ENCODE measurements around the gene RAB1B. TPM values are rescaled to one million over a fixed set of nuclear protein-coding genes. Genes with fewer than 3 reads are reported as not detected.
A peak's percentile ranks its signal among the peaks of the same experiment; 100 is the strongest.

Gene RAB1B
- total and polyA plus RNA-seq, 9 donors, result 54.6 to 140 (median 119) TPM

GRCh38 chr11:66284526-66285078 lies 16.2 kb downstream of the RAB1B start:
- 89 to 95% (median 90%) methylated on average over 16 of the region's 16 CpGs for WGBS, 3 donors
- no peaks in the 10 kb centered on the region for H3K36me3 ChIP-seq
- no peaks in the 10 kb centered on the region for H3K9me3 ChIP-seq
- no peak for TF ChIP-seq EP300 (IDR thresholded peaks at IDR 0.05)
- TF ChIP-seq POLR2A (IDR thresholded peaks at IDR 0.05), result no peak
- no peak for TF ChIP-seq CTCF (IDR thresholded peaks at IDR 0.05)
- peak in 1 of 5 donors; percentile 28 for DNase-seq
- no peaks in the 10 kb centered on the region for H3K27me3 ChIP-seq
- peaks cover 10% of the 10 kb centered on the region for H3K4me1 ChIP-seq (ENCODE audit: insufficient read depth)
- H3K27ac ChIP-seq, result no peak overlapping the region
- intact Hi-C loops (cut with DNase I), result loop anchor here in 2 of 4 donors (5.0 to 10.0 kb wide), 3 partner anchors 50 to 67 kb away; partner anchors contain the start of gene RIN1 (in 1 of the 2)
- H3K4me3 ChIP-seq, result no peak overlapping the region

GRCh38 chr11:66285250-66285947 lies 17.0 kb downstream of the RAB1B start:
- Histone ChIP-seq H3K36me3 (no peaks in the 10 kb centered on the region), H3K4me1 (ENCODE audit: insufficient read depth) (peaks cover 18% of the 10 kb centered on the region), H3K27me3 (no peaks in the 10 kb centered on the region), H3K27ac (no peak overlapping the region), H3K4me3 (no peak overlapping the region), H3K9me3 (no peaks in the 10 kb centered on the region)
- 77 to 86% (median 84%) methylated on average over 13 of the region's 13 CpGs for WGBS, 3 donors
- TF ChIP-seq POLR2A (IDR thresholded peaks at IDR 0.05) (no peak), CTCF (IDR thresholded peaks at IDR 0.05) (no peak), EP300 (IDR thresholded peaks at IDR 0.05) (no peak)
- intact Hi-C loops (cut with DNase I), result loop anchor here in 1 of 4 donors (10.0 kb wide), 2 partner anchors 49 to 61 kb away; partner anchors contain the start of gene RIN1
- DNase-seq, result peak in 2 of 5 donors; percentile 39 to 51

GRCh38 chr11:66286699-66287098 lies 18.3 kb downstream of the RAB1B start:
- peak in 3 of 5 donors; percentile 21 to 42 (median 23) for DNase-seq
- Histone ChIP-seq H3K36me3 (no peaks in the 10 kb centered on the region), H3K27ac (no peak overlapping the region), H3K9me3 (no peaks in the 10 kb centered on the region), H3K4me1 (ENCODE audit: insufficient read depth) (peaks cover 18% of the 10 kb centered on the region), H3K27me3 (no peaks in the 10 kb centered on the region), H3K4me3 (no peak overlapping the region)
- 72 to 77% (median 73%) methylated on average over 5 of the region's 5 CpGs for WGBS, 3 donors
- intact Hi-C loops (cut with DNase I), result loop anchor here in 1 of 4 donors (10.0 kb wide), 2 partner anchors 48 to 62 kb away; partner anchors contain the start of gene RIN1
- TF ChIP-seq CTCF (IDR thresholded peaks at IDR 0.05) (no peak), POLR2A (IDR thresholded peaks at IDR 0.05) (no peak), EP300 (IDR thresholded peaks at IDR 0.05) (no peak)

- no peak overlapping the region for H3K4me3 ChIP-seq
- TF ChIP-seq EP300 (IDR thresholded peaks at IDR 0.05) (no peak), POLR2A (IDR thresholded peaks at IDR 0.05) (no peak), CTCF (IDR thresholded peaks at IDR 0.05) (no peak)
- peak in 2 of 5 donors; percentile 23 to 44 for DNase-seq
- 67 to 73% (median 68%) methylated on average over 10 of the region's 10 CpGs for WGBS, 3 donors
- no peaks in the 10 kb centered on the region for H3K27me3 ChIP-seq
- peaks cover 18% of the 10 kb centered on the region for H3K4me1 ChIP-seq (ENCODE audit: insufficient read depth)
- intact Hi-C loops (cut with DNase I), result loop anchor here in 1 of 4 donors (10.0 kb wide), 2 partner anchors 47 to 63 kb away; partner anchors contain the start of gene RIN1
- H3K36me3 ChIP-seq, result no peaks in the 10 kb centered on the region
- no peak overlapping the region for H3K27ac ChIP-seq
- no peaks in the 10 kb centered on the region for H3K9me3 ChIP-seq
Observed at GRCh38 chr11:66287211-66287888, 18.9 kb downstream of the RAB1B start.
